ENCODE results near the gene IFIT2.

DNA sequence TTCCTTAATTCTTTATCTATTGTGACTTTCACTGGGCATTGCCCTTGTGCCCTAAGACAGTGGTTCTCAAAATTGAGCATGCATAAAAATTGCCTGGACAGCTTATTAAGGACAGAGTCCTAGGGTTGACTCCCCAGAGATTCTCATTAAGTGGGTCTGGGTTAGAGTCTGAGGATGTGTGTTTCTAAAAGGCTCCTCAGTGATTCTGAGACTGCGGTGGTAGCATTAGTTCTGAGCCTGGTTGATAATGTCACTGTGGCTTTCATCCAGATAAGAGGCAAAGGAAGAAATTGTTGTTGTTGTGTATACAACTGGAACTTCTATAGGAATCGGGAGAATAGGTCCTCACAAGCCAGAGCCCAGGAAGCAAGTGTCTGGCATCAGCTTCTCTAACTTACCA lies 1.3 kb downstream of the IFIT2 start:
- no peak for TF ChIP-seq CTCF (IDR thresholded peaks at IDR 0.05)
- TF ChIP-seq POLR2A (IDR thresholded peaks at IDR 0.05), result no peak

Data from right lobe of liver (tissue), 4 donors.